Activated CD8-positive, alpha-beta memory T cell treated with anti-CD3 and anti-CD28 coated beads, Interleukin-2, amount 50 U/mL, for 48 hours (primary cell): ENCODE results near the gene LILRB4.
"Not testable (repeated sequence)": the region's sequence is repeated elsewhere in the genome, so short reads cannot be mapped to it uniquely, and the experiment has no call there.

Source experiments
- DNase-seq: peaks from one replicate; pipeline ENCODE4 v3.0.0-alpha.2; 2020

LILRB4 gene

GRCh38 chr19:54697716-54698115 is 34.9 kb downstream of the LILRB4 start:
- DNase-seq, result not testable (repeated sequence)

- DNase-seq, result no peak
Observed at GRCh38 chr19:54704928-54705327, 42.1 kb downstream of the LILRB4 start.

GRCh38 chr19:54707962-54708361 is 45.2 kb downstream of the LILRB4 start:
- no peak for DNase-seq

GRCh38 chr19:54708781-54709180 is 46.0 kb downstream of the LILRB4 start:
- no peak for DNase-seq

GRCh38 chr19:54709212-54709948 is 46.6 kb downstream of the LILRB4 start:
- no peak for DNase-seq

- not testable (repeated sequence) for DNase-seq
Observed at GRCh38 chr19:54709956-54710355, 47.2 kb downstream of the LILRB4 start.
